Measurements from ENCODE around the gene STX16.

STX16 gene

DNA sequence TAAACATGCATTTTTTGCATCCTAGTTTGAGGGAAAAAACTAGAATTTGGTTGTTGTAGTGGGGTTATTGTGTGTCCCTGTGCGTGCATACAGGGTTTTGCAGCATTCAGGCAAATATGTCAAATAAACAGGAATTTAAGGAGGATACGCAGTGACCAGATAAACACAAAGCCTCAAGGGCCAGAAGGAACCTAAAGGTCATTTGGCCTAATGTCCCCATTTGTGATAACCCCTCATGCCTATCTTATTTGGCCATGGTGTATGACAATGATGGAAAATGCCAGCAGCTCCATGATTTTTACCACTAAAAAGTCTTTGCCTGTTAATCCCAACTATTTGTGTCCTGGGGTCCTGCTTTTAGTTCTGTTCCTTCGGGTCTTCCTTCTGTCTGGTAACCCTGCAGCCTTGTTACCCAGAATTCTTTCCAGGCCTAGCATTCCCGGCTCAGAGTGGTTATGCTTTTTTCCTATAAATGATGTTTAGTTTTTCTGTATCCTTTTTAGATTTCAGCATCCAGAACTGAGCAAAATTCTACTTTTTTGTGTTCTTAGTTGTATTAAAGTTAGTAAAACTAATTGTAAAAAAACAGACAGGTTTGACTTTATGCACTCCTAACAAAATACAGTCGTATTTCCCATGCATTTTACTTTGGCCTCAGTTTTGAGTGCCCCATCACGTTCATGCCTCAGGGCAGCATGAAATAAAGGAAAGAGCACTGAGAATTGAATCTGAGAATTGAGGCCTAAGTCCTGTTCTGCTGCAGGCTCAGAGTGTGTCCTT, 4.4 kb downstream of the STX16 start:
- DNase-seq, result no peak

DNA sequence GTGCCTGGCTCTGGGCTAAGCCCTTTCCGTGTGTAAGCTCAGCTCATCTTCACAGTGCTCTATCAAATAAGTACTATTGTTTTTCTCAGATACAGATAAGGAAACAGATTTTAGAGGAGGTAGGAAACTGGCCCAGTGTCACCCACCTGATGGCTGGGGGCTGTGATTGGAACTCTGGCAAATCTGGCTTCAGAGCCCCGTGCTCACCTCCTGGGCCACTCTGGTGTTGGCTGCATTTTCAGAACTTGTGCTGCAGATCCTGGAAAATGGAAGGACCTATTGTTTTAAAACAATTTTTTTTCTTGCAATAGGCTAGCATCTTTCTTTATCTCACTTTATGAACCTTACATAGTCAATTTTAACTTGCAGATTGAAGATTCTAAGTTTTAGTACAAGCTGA, 5.7 kb downstream of the STX16 start:
- no peak for DNase-seq

DNA sequence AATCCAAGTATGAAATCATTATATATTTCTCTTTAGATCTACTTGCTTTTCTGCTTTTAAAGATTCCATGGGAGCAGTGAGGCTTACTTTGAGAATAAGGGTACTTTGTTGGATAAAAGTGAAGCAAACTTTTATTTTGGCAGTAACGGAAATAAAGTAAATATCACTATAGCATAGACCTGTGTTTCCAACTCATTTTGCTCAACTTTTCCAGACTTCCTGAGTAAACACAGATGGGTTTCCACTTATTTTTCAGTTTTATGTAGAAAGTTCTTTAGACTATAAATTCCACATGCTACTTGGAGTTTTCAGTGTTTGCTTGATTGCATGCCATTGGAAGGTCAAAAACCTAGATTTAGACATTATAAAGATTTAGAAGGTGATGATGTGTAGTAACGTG, 6.2 kb downstream of the STX16 start:
- DNase-seq, result no peak

DNA sequence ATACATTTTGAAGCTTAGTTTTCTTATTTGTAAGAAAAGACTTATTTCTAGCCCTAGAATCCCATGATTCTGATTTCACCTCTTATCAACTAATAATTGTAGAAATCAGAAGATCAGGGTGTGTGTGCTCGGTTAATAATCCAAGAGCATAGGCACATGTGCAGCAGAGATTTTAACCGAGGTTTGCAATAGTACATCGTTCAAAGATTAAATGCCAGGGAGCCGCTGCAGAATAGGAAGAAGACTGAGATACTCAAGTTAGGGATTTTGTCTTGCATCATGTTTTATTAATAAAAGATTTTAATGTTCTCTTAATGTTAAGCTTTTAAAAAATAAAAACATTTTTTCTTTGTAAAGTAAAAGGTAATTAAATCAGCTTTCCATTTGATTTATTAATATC, 6.9 kb downstream of the STX16 start:
- DNase-seq, result no peak

DNA sequence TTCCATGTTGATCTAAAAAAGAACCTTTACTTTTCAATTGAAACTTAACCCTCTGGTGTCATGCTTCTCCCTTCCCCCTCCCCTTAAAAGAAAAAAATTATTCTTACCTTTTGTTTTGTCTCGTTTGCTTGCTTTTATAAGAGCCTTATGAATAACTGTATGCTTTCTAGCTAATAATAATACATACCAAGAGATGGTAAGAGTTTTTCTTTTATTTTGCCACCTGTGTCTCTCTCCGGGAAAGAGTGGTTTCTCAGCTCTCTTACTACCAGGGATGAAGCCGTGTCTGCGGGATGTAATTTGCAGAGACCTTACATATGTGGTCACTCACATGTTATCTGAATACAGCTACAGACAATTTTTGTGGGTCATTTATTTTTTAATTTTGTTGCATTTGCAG, 7.7 kb downstream of the STX16 start:
- DNase-seq, result no peak

DNA sequence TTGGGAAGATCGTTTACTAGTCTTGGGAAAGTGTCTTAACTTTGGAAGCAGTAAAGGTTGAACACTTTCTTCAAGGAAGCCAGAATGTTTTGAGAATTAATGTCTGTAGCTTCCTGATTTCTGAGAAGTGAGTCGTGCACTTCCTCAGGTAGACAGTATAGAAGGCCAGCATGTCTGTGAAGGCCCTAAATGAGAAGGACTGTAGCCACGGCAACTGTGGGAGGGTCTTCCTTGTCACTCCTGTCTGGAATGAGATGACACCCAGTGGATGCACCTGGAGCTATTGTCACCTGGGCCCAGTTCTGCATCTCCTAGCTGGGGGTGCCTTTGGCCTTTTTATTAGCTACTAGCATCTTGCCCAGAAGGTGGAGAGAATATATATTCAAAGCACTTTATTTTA, 8.8 kb downstream of the STX16 start:
- no peak for DNase-seq

DNA sequence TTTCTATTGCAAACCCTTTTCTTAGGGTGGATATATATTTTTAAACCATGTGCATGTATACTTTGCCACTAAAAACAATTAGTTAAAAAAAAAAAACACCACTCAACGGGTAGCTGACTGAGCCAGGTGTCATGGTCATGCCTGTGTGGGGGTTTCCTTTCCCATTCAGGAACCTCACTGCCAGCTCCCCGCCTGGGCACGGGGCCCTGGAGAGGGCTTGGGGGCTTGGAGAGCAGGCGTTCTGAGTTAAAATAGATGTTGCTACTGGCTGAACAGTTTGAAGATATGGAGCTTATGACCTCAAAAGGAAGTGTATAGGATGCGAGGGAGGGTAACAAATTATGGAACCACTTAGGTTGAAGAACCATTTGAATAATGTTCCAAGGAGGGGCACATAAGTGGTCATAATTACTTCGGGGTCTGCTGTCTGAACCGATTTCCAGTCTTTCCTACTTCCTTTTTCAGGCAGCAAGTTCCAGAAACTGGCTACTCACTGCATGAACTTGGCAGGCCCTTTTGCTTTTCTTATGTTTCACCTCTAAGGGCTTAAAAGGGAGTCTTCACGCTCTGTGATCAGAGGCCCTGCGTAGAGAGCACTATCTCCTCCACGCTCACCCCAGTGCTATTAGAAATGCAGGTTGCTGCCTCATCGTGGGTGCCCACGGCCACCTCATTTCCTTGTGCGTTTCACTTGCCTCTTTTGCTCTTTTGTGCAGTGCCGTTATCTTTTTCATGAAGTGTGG, 9.9 kb downstream of the STX16 start:
- peak; percentile 8 for DNase-seq

DNA sequence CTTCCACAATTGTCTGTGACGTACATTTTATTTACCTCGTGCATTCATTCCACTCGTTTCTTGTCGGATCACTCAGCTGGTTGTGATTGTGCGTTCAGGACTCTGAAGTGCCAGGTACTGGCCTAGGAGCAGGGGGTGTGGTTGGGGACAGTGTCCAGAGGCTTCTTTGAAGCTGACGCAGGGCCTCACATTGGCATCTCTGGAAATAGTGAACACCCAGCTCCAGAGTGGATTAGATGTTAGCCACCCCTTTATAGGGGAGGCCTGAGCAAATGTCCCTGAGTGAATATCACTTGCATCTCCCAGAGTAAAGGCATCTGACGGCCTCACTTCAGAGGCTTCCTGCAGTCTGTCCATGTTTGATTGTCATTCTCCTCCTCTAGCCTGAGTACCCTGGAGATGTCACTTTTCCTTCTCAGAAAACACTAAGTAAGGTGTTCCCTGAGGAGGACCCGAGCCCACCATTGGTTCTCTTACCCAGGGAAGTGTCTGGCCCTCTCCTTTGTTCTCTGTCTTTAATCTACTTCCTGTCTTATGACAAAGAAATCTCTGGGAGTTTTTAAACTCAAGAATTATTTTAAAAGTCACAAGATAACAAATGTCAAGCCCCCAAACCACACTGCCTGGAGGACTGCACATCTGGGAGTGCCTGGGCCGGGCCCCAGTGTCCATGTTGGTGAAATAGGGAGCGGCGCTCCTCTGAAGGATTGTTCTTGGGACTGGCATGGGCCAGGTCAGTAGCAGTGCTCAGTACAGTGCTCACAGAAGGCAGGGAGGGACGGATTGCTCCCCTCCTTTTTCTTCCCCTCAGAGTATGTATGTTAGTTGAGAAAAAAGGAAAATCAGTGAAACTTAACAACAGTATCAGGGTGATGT, 10.8 kb downstream of the STX16 start:
- no peak for DNase-seq

DNA sequence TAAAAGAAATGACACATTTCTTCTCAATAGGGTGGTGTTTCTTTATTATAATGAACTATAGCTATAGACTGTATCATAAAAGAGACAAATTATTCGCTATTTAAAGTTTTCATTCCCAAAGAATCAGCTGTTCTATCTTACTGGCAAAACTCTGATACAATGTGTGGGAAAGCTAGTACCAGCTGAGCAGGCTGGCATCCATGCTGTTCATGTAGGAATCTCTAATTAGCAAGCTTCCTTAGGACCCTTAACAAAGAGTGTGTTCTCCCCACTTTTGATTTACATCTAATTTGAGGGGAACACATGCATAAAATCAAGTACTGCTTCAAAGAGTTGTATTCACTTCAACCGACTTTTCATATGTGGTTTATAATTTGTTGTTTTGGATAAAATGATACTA, 13.2 kb downstream of the STX16 start:
- no peak for DNase-seq

DNA sequence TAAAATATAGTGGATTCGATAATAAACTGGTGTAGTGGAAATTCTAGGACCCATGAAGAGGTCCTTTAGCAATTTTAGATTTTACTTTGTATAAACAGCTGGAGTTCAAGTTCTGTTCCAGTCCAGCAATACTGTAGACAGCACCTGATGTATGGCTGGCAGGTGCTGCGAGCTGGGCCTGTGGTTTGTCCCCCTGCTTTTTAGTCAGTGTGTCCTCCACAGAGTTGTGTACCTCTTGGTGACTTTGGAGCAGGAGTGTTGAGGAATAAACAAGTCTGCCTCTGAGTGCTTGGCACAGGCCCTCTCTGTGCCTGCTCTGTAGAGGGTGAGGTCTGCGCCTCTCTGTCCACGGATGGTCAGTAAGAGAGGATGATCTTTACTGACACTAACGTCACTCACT, 13.8 kb downstream of the STX16 start:
- DNase-seq, result no peak

DNA sequence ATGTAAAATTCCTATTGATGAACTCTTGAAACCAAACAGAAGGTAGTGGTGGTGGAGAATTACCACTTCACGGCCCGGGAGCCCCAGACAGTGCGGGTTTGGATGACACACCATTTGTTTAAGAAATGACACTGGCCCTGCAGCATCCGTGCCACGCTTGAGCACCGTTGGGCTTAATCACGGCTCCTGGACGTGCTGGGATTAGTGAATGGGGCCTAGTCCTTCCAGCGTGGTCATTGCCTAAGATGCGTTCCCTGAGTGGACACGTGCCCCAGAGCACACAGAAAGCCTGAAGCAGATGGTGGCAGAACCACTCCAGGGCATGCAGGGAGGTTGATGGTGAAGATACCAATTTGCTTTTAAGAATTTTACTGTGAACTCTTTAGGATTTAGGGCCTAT, 14.5 kb downstream of the STX16 start:
- DNase-seq, result no peak

DNA sequence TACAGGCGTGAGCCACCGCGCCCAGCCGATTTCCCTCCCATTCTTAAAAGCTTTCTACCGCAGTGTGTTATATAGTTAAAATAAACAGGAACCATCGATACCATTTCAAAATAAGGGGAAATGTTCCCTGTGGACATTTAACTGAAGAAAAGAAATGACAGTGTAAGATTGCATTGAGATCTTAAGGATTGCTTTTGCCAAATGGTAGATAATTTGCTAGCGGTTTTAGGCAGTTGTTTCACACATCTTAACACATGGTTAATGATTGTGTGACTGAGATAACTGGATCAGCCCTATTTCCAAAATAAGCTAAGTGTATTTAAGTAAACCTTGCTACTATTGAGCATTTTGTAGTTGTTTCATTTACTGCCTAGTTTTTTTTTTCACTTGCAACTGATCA, 15.6 kb downstream of the STX16 start:
- no peak for DNase-seq

DNA sequence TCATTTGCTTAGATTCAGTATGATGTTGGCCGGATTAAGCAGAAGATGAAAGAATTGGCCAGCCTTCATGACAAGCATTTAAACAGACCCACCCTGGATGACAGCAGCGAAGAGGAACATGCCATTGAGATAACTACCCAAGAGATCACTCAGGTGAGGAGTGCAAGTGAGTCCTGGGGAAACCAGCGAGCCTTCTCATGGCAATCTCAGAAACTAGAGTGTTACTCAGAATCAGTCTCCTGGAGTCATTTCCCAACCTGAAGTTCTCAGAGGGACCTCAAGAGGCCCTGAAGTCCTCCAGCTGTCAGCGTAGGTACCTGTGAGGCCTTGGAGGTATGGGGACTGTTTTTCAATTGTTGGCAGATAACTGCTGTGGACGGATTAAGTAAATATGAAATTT, 16.9 kb downstream of the STX16 start:
- DNase-seq, result no peak

DNA sequence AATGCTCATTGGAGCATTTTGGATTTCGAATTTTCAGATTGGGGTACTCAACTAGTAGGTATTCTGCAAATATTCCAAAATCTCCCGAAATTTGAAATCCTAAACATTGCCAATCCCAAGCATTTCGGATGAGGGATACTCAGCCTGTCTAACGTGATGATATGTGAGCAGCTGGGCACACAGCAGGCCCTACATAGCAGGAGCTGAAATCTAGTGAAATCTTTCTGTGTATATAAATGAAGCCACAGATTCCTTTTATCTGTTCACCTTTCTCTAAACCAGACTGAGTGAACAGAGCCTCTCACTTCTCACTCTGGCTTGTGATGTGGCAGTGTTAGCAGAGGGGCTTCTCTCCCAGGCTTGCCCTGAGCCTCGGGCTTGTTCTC, 17.8 kb downstream of the STX16 start:
- DNase-seq, result no peak

DNA sequence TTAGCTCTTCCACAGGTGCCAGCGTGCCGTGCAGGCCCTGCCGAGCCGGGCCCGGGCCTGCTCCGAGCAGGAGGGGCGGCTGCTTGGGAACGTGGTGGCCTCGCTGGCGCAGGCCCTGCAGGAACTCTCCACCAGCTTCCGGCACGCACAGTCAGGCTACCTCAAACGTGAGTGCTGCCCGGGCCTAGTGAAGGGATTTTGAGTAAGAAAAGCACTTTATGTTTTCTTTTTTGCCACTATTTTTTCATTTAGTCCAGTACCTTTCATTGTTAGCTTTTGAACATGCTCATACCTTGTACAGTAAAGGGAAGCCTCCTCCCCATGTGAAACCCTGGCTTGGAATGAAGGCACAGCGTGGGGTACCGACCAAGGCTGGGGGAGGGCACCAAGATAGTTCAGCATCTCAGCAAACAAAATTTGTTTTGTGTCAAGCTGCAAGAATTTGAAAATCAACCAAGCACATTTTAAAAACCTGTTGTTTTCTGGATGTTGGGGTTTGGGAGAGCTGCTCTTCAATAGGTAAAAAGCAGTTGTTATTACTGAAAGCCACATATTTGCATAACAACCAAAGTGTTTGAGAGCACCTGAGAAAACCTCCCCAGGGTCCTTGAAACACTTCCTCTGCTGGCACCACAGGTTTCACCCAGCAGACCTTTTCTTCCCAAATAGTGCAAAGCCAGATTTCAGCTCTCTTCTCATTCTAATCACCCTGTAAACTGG, 18.4 kb downstream of the STX16 start:
- no peak for DNase-seq

DNA sequence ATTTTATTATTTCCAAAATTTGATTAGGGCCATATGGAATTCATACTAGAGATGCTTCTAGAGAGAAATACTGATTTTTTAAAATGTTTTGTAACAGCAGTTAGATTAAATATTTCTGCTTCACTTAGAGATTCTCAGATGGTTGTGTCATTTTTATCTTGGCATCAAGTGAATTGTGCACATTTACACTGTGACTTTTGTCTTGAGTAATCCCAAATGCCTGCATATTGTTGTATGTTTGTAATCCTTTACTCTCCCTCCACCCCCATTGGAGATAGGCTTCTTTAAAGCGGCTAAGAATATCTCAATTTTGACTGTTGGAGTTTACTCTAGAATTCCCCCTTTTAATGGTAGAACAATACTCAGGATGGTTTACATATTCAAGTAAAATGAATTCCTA, 19.0 kb downstream of the STX16 start:
- DNase-seq, result no peak

DNA sequence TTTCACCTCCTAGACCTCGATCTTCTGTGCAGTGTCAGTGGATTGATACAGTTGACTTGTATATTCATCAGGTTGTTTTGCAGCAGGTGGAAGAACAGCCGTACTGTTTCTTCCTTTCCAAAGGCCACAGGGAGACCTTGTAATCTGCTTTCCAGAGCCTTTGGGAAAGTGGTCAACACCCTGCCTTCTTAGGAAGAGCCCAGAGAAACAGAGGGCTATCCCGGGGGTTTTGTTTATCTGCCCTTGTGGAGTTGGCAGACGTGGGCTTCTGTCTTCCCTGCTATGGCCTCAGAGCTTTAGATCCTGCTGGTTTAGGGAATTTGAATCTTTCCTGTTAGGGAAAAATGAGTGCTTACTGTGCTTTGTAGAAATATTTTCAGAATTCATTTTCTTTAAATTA, 19.6 kb downstream of the STX16 start:
- DNase-seq, result no peak

DNA sequence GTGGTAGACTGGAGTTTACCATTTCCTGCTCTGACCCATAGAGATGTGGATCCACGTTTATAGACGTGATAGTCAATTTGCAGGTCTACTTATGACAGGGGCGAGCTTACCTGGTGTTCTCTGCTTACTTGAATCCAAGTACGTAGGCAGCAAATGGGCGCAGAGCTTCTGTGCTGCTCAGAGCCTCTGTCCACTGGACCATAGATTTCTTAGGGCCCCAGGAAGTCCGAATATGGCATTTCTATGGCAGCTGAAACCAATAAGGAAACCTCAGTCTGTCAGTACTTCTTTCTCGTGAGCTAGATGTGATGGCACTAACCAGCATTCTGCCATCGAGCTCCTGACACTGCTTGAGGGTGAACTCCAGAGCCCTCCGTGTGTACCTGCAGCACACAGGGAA, 22.0 kb downstream of the STX16 start:
- no peak for DNase-seq

DNA sequence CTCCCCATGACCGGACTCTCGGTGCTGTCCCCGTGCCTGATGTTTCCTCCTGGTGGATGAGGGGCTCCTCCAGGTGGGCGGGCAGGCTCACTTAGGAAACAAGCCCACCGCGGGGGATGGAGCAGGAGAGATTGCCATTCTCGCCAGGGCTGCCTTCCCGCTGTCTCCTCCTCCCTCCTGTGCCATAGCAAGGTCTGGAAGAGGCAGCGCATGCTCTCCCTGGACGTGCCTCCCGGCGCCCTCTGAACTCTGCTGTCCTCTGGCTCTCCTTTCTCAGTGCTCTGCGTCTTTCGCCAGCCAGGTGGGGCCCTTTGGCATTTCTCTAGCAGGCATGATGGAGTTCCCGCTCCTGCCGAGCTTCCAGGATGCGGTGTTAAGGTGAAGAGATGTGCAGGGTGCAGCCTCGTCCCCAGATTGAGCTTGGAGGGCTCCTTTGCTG, 24.1 kb downstream of the STX16 start:
- no peak for DNase-seq

DNA sequence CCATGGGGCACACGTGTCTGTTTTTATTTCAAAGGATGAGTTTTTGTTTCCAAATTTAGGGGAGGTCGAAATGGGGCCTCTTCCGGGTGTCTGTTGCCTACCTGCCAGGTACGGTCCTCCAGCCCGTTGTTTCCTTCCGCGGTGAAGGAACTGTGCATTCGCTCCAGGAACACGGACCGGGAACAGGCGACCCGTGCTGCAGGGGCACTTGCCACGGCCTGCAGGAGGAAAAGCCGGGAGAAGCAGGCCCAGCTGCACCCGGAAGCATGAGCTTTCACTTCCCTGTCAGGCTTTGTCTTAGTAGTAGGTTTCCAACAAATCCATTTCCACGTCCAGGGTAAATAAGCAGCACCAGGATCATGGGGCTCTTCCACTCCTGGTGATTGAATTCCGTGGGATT, 24.6 kb downstream of the STX16 start:
- DNase-seq, result no peak

DNA sequence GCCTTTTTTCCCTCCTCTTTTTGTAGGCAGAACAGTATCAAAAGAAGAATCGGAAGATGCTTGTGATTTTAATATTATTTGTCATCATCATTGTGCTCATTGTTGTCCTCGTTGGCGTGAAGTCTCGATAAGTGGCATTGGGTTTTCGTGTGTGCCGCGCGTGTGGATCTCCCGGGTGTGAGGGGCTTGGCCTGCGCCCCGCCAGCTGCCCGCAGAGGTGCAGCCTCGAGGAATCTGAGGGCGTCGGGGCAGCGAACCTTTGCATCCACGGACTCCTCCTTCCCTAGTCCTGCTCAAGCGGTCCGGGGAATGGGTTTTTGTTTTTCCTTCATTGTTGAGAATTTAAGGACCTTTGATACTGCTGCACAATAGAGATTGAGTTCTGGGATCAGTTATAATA, 25.1 kb downstream of the STX16 start:
- no peak for DNase-seq

DNA sequence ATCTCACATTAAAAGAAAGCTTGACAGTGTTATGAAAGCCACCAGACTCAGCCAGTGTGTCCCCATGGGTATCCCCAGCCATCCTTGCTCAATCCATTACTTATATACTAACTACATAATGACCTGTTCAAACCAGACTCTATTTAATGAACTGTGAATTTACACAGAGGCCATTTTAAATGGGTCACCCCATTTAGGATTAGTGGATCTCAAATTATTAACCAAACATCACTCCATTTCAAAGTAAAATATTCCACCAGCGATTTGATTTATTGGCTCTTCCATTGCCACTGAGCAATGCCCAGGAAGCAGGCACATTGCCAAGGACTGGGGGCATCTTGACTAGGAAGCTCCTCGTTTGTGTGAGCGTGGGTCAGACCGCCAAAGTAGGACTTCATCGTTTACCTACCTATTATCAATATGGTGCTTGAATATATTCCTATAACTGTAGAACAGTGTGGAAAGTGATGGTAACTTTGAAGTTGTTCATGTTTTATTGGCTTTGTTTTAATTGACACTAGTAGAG, 26.1 kb downstream of the STX16 start:
- no peak for DNase-seq

DNA sequence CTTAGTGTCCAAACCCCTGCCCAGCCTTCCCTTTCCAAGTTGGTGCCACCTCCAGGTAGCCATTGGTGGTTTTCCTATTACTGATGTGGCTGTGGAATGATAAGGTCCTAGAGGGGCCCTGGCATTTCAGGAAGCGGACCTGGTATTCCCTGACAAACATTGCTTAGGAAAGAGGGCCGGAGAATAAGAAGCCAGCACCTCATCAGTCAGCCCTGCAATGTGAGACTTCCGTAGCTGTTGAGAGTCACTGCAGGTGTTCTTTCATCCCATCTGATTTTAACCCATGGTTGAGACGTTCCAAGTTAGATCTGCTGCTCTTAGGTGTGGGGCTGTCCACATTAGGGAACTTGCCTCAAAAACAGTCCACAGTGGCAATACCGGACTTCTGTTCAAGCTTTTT, 26.7 kb downstream of the STX16 start:
- DNase-seq, result no peak
